OCI-LY1 (cell line): Measurements from ENCODE around the gene VIPR2.

Experiments used
- H2AFZ ChIP-seq: fragments of 200-600 bp; sonication (generic), shearing (Covaris generic); 2 replicates; pipeline ENCODE4 v1.6.0; 2014; ENCODE audit warnings: antibody characterized with exemption, mild to moderate bottlenecking, low read length
- H3F3A ChIP-seq: fragments of 200-600 bp; sonication (generic), shearing (Covaris generic); 2 replicates; pipeline ENCODE4 v1.6.0; 2014; ENCODE audit warnings: mild to moderate bottlenecking, antibody characterized with exemption, low read length, moderate library complexity; ENCODE audit not compliant: insufficient read depth
- H3K27ac ChIP-seq: fragments of 200-600 bp; sonication (generic); 2 replicates; pipeline ENCODE4 v1.5.1; 2014; ENCODE audit warnings: low read length, mixed run types, mild to moderate bottlenecking, low read depth; ENCODE audit not compliant: poor library complexity, severe bottlenecking
- H3K27me3 ChIP-seq: fragments of 200-600 bp; sonication (generic); 2 replicates; pipeline ENCODE4 v1.6.0; 2014; ENCODE audit warnings: antibody characterized with exemption, mild to moderate bottlenecking, low read length, moderate library complexity; ENCODE audit not compliant: insufficient read depth
- H3K36me3 ChIP-seq: fragments of 200-600 bp; sonication (generic); 2 replicates; pipeline ENCODE4 v1.6.1; 2014; ENCODE audit warnings: mild to moderate bottlenecking, antibody characterized with exemption, low read length, moderate library complexity, mixed read lengths; ENCODE audit not compliant: insufficient read depth
- H3K4me1 ChIP-seq: fragments of 200-600 bp; sonication (generic); 2 replicates; pipeline ENCODE4 v1.5.1; 2014; ENCODE audit warnings: mild to moderate bottlenecking, low read length, moderate library complexity; ENCODE audit not compliant: insufficient read depth, severe bottlenecking
- H3K4me2 ChIP-seq: fragments of 200-600 bp; sonication (generic), shearing (Covaris generic); 2 replicates; pipeline ENCODE4 v1.6.1; 2014; ENCODE audit warnings: low read length
- H3K4me3 ChIP-seq: fragments of 200-600 bp; sonication (generic); 2 replicates; pipeline ENCODE4 v1.5.1; 2014; ENCODE audit warnings: low read length, low read depth, mild to moderate bottlenecking, mixed read lengths; ENCODE audit not compliant: poor library complexity, severe bottlenecking
- H3K79me2 ChIP-seq: fragments of 200-600 bp; shearing (Covaris generic); 2 replicates; pipeline ENCODE4 v1.6.1; 2016; ENCODE audit warnings: mixed run types, low read length, mixed read lengths; ENCODE audit not compliant: insufficient read depth
- H3K9ac ChIP-seq: fragments of 200-600 bp; sonication (generic), shearing (Covaris generic); 2 replicates; pipeline ENCODE4 v1.6.1; 2014; ENCODE audit warnings: mild to moderate bottlenecking, low read length, mixed read lengths
- H3K9me2 ChIP-seq: fragments of 200-600 bp; sonication (generic), shearing (Covaris generic); 2 replicates; pipeline ENCODE4 v1.6.1; 2014; ENCODE audit warnings: low read depth, mild to moderate bottlenecking, low read length, mixed read lengths
- H3K9me3 ChIP-seq: fragments of 200-600 bp; shearing (Covaris generic); 2 replicates; pipeline ENCODE4 v1.6.1; 2014; ENCODE audit warnings: low read length, mixed read lengths
- H4K20me1 ChIP-seq: fragments of 200-600 bp; sonication (generic), shearing (Covaris generic); 2 replicates; pipeline ENCODE4 v1.6.0; 2016; ENCODE audit warnings: mild to moderate bottlenecking, low read length; ENCODE audit not compliant: insufficient read depth
- EZH2 ChIP-seq: fragments of 200-600 bp; sonication (generic), shearing (Covaris generic); IDR thresholded peaks from 2 replicates; pipeline ENCODE4 v1.8.0; 2017; ENCODE audit warnings: borderline replicate concordance, mixed run types, mild to moderate bottlenecking, antibody characterized with exemption, low read length, moderate library complexity, mixed read lengths
- TF ChIP-seq, protein P1 (sequence below): fragments of 200-600 bp; sonication (generic), shearing (Covaris generic); IDR thresholded peaks from 2 replicates; pipeline ENCODE4 v1.5.1; 2017; ENCODE audit warnings: mild to moderate bottlenecking, antibody characterized with exemption, low read length, moderate library complexity, mixed read lengths

VIPR2 gene

DNA sequence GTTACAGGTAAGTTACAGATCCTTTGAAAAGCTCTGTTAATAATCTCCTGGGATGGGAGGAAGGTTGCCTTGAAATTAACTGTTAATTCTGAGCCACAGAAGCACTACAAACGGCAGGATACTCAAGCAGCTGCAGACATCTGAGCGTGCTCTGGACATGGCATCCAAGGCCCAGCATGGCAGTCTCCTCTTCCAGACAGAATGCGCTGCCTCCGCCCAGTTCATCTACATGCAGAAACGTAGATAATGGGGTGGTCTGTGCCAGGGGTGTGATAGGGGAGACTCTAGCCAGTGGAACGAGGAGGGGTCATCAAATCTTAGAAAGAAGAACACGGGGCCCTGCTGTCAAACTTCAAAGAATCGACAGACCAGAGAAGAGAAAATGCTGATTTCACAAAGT is 13.8 kb downstream of the VIPR2 start:
- Histone ChIP-seq H3K27me3 (no peaks in the 10 kb centered on the region; the same call in 1 of the 2 replicates), H3K36me3 (no peaks in the 10 kb centered on the region), H3K79me2 (no peaks in the 10 kb centered on the region), H3K9me2 (no peaks in the 10 kb centered on the region), H3K4me2 (no peak overlapping the region), H3K27ac (no peak overlapping the region), H3K9me3 (no peaks in the 10 kb centered on the region), H4K20me1 (no peaks in the 10 kb centered on the region), H3K4me3 (no peak overlapping the region), H3K4me1 (no peaks in the 10 kb centered on the region), H3K9ac (no peak overlapping the region), H2AFZ (no peak overlapping the region), H3F3A (no peaks in the 10 kb centered on the region)
- TF ChIP-seq, protein P1, sequence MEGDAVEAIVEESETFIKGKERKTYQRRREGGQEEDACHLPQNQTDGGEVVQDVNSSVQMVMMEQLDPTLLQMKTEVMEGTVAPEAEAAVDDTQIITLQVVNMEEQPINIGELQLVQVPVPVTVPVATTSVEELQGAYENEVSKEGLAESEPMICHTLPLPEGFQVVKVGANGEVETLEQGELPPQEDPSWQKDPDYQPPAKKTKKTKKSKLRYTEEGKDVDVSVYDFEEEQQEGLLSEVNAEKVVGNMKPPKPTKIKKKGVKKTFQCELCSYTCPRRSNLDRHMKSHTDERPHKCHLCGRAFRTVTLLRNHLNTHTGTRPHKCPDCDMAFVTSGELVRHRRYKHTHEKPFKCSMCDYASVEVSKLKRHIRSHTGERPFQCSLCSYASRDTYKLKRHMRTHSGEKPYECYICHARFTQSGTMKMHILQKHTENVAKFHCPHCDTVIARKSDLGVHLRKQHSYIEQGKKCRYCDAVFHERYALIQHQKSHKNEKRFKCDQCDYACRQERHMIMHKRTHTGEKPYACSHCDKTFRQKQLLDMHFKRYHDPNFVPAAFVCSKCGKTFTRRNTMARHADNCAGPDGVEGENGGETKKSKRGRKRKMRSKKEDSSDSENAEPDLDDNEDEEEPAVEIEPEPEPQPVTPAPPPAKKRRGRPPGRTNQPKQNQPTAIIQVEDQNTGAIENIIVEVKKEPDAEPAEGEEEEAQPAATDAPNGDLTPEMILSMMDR, result no peak
- no peak for TF ChIP-seq EZH2

DNA sequence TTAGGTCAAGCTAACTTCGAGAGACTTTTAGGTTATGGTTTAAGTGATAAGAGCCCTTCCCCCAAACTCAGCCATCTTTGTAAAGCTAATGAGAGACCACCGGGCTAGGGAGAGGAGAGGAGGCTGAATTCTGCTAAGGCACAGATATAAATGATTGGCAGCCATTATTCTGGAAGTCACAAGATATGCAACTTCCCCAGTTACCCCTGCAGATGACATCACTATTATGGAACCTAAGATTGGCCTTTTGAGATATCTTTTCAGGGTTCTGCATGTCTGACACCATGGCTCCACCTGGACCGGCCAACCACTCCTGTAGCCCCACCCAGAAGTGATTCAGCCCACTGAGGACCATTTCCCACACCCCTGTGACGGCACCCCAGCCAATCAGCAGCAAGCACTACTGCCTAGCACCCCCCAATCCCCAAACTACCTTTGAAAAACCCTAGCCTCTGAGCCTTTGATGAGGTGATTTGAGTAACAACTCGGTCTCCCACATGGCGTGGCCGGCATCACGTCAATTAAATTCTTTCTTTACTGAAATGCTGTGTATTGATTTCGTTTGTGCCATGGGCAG is 14.4 kb downstream of the VIPR2 start:
- H3K27me3 ChIP-seq, result no peaks in the 10 kb centered on the region; the same call in 1 of the 2 replicates
- H3K4me2 ChIP-seq, result no peak overlapping the region
- H3K79me2 ChIP-seq, result no peaks in the 10 kb centered on the region
- no peak overlapping the region for H3K4me3 ChIP-seq
- no peaks in the 10 kb centered on the region for H4K20me1 ChIP-seq
- no peak overlapping the region for H3K27ac ChIP-seq
- no peaks in the 10 kb centered on the region for H3K36me3 ChIP-seq
- no peak overlapping the region for H3K9ac ChIP-seq
- H3F3A ChIP-seq, result no peaks in the 10 kb centered on the region
- H2AFZ ChIP-seq, result no peak overlapping the region
- TF ChIP-seq, protein P1, result no peak
- TF ChIP-seq EZH2, result no peak
- H3K9me2 ChIP-seq, result no peaks in the 10 kb centered on the region
- no peaks in the 10 kb centered on the region for H3K9me3 ChIP-seq
- H3K4me1 ChIP-seq, result no peaks in the 10 kb centered on the region

DNA sequence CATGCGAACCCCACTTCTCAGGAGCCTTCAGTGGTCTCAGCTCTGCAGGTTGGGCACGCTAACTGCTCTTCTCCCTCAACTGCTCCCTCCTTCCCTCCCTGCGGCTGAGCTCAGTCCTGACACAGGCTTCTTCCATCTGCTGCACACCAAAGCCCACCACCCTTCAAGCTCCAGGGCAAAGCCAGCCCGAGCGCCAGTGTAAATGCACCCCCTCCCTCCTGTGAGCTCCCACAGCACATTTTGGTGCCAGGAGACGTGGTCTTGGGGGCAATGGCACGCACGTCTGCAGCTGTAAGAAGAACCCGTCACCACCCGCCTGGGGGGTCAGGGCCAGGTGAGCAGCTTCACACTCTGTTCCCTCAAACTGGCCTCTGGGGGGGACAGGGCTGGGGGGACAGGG is 15.9 kb downstream of the VIPR2 start:
- no peak overlapping the region for H3K9ac ChIP-seq
- no peaks in the 10 kb centered on the region for H3F3A ChIP-seq
- H3K27me3 ChIP-seq, result no peaks in the 10 kb centered on the region; the same call in 1 of the 2 replicates
- no peak overlapping the region for H3K4me3 ChIP-seq
- H3K36me3 ChIP-seq, result no peaks in the 10 kb centered on the region
- no peaks in the 10 kb centered on the region for H3K9me3 ChIP-seq
- no peaks in the 10 kb centered on the region for H3K79me2 ChIP-seq
- no peaks in the 10 kb centered on the region for H3K4me1 ChIP-seq
- H3K27ac ChIP-seq, result no peak overlapping the region
- H3K9me2 ChIP-seq, result no peaks in the 10 kb centered on the region
- no peak overlapping the region for H3K4me2 ChIP-seq
- H2AFZ ChIP-seq, result no peak overlapping the region
- TF ChIP-seq EZH2, result no peak
- TF ChIP-seq, protein P1, result no peak
- H4K20me1 ChIP-seq, result no peaks in the 10 kb centered on the region
